GM12878 (cell line): ENCODE data around the gene ITGBL1. TPM values are rescaled to one million over a fixed set of nuclear protein-coding genes. Genes with fewer than 3 reads are reported as not detected.

Experiments used
- ATAC-seq: fragments of 200-7000 bp; cut with Tn5 transposase; 3 replicates; pipeline ENCODE4 v1.9.1; 2020; ENCODE audit warnings: mild to moderate bottlenecking, moderate library complexity
- BruUV-seq: library from RNA; stranded (reverse); fragments of 400-500 nt; replicated peaks from 2 replicates; lab custom pipeline; 2021; lab: Mats Ljungman, UMichigan
- CTCF ChIA-PET: fragments of 300-600 bp; sonication (Branson Sonifier 250); formaldehyde crosslinking; extraction: SDS; loops from one replicate; lab custom pipeline; 2021; ENCODE audit warnings: inconsistent platforms; lab: Yijun Ruan, JAX
- POLR2A ChIA-PET: fragments of 350-600 bp; formaldehyde crosslinking; extraction: SDS; loops from one replicate; lab custom pipeline; 2021; ENCODE audit warnings: inconsistent platforms; lab: Charles Lee
- RAD21 ChIA-PET: fragments of 300-600 bp; sonication (Branson Sonifier 250); formaldehyde crosslinking; loops from one replicate; lab custom pipeline; 2023; ENCODE audit warnings: antibody characterized with exemption; ENCODE audit not compliant: unreplicated experiment; lab: Charles Lee
- SMC1A ChIA-PET: fragments of 300-600 bp; sonication (Branson Sonifier 250); formaldehyde crosslinking; loops from one replicate; lab custom pipeline; 2023; ENCODE audit not compliant: unreplicated experiment, uncharacterized antibody; lab: Charles Lee
- DNase-seq: peaks from one replicate; pipeline ENCODE4 v3.0.0-alpha.2; 2011; ENCODE audit warnings: low read depth, low spot score
- FAIRE-seq: peaks from 3 replicates; lab custom pipeline; 2011; peaks lifted over from hg19 to GRCh38; lab: Jason Lieb, UNC
- H2AFZ ChIP-seq: 2 replicates; pipeline ENCODE4 v1.6.0; 2011; ENCODE audit warnings: low read depth, low read length, control low read depth; ENCODE audit not compliant: control insufficient read depth
- H3K27ac ChIP-seq: 2 replicates; pipeline ENCODE4 v1.5.1; 2011; ENCODE audit warnings: control low read depth; ENCODE audit not compliant: control insufficient read depth, insufficient read depth
- H3K27me3 ChIP-seq, 2 experiments: replicated peaks in 1 of 2; 2 replicates each; pipeline versions ENCODE4 v1.6.0 to v1.6.1; 2011; ENCODE audit warnings: low read length in 1 of 2; ENCODE audit not compliant: control insufficient read depth in 2 of 2, insufficient read depth in 2 of 2
- H3K36me3 ChIP-seq, 2 experiments: 2 replicates each; pipeline ENCODE4 v1.5.1; 2011; ENCODE audit warnings: low read length in 1 of 2; ENCODE audit not compliant: control insufficient read depth in 2 of 2, insufficient read depth in 2 of 2
- H3K4me1 ChIP-seq: 2 replicates; pipeline ENCODE4 v1.6.1; 2011; ENCODE audit warnings: mild to moderate bottlenecking, low read length, moderate library complexity, mixed read lengths; ENCODE audit not compliant: control insufficient read depth, insufficient read depth
- H3K4me2 ChIP-seq: 2 replicates; pipeline ENCODE4 v1.6.0; 2011; ENCODE audit warnings: control low read depth; ENCODE audit not compliant: control insufficient read depth, insufficient read depth
- H3K4me3 ChIP-seq: fragments of 200-600 bp; sonication (generic); 2 replicates; pipeline ENCODE4 v1.5.1; 2016
- H3K79me2 ChIP-seq: 2 replicates; pipeline ENCODE4 v1.6.0; 2011; ENCODE audit warnings: low read length; ENCODE audit not compliant: control insufficient read depth, insufficient read depth
- H3K9ac ChIP-seq: 2 replicates; pipeline ENCODE4 v1.8.0; 2011; ENCODE audit warnings: low read length, control low read depth, mixed read lengths; ENCODE audit not compliant: control insufficient read depth, insufficient read depth
- H3K9me3 ChIP-seq: replicated peaks from 3 replicates; pipeline ENCODE4 v1.5.1; 2011; ENCODE audit warnings: mild to moderate bottlenecking, low read length; ENCODE audit not compliant: control insufficient read depth, insufficient read depth
- H4K20me1 ChIP-seq: 2 replicates; pipeline ENCODE4 v1.6.0; 2011; ENCODE audit not compliant: control insufficient read depth, insufficient read depth
- CUX1 ChIP-seq: IDR thresholded peaks from 2 replicates; pipeline ENCODE4 v1.6.1; 2012; ENCODE audit warnings: improper control_type of control experiment, low read depth, low read length; ENCODE audit not compliant: insufficient replicate concordance
- EP300 ChIP-seq, 2 experiments: fragments of 150-350 bp in 1 of 2; IDR thresholded peaks; 2 replicates each; pipeline ENCODE4 v1.6.1; 2011 to 2012; ENCODE audit warnings: low read depth in 2 of 2, low read length in 2 of 2, borderline replicate concordance in 1 of 2, improper control_type of control experiment in 1 of 2, inconsistent platforms in 1 of 2; ENCODE audit not compliant: control insufficient read depth in 1 of 2
- HCFC1 ChIP-seq: fragments of 150-350 bp; IDR thresholded peaks from 2 replicates; pipeline ENCODE4 v1.6.1; 2014; ENCODE audit warnings: low read length
- HDAC2 ChIP-seq: fragments of 200-600 bp; sonication (generic); IDR thresholded peaks from 2 replicates; pipeline ENCODE4 v1.6.1; 2017
- KAT2A ChIP-seq: conservative IDR thresholded peaks from 2 replicates; pipeline ENCODE4 v1.6.1; 2011; ENCODE audit warnings: low read depth, low read length; ENCODE audit not compliant: control insufficient read depth
- MTA3 ChIP-seq: IDR thresholded peaks from 2 replicates; pipeline ENCODE4 v1.6.1; 2012; ENCODE audit warnings: low read length, inconsistent platforms, borderline replicate concordance
- MYC ChIP-seq: IDR thresholded peaks from 2 replicates; pipeline ENCODE4 v1.6.1; 2011; ENCODE audit warnings: mild to moderate bottlenecking, low read length, moderate library complexity, inconsistent platforms; ENCODE audit not compliant: insufficient read depth, insufficient replicate concordance, insufficient read length, severe bottlenecking
- NFXL1 ChIP-seq: fragments of 450-650 bp; IDR thresholded peaks from 2 replicates; pipeline ENCODE4 v1.6.1; 2017; ENCODE audit warnings: antibody characterized with exemption, mild to moderate bottlenecking, borderline replicate concordance
- NFYB ChIP-seq: IDR thresholded peaks from 2 replicates; pipeline ENCODE4 v1.6.1; 2011; ENCODE audit warnings: low read depth, mild to moderate bottlenecking, low read length, improper control_type of control experiment, moderate library complexity; ENCODE audit not compliant: insufficient read depth
- NR2C1 ChIP-seq: fragments of 450-650 bp; IDR thresholded peaks from 2 replicates; pipeline ENCODE4 v1.6.1; 2017; ENCODE audit warnings: antibody characterized with exemption, mild to moderate bottlenecking, moderate library complexity
- PAX5 ChIP-seq: IDR thresholded peaks from 2 replicates; pipeline ENCODE4 v1.6.1; 2011; ENCODE audit warnings: low read depth, low read length, borderline replicate concordance
- RBBP5 ChIP-seq: fragments of 200-600 bp; sonication (generic); conservative IDR thresholded peaks from 2 replicates; pipeline ENCODE4 v1.6.1; 2016
- RELA ChIP-seq: fragments of 450-650 bp; IDR thresholded peaks from 2 replicates; pipeline ENCODE4 v1.8.0; 2014; ENCODE audit warnings: borderline replicate concordance; ENCODE audit not compliant: partially characterized antibody
- SIN3A ChIP-seq: IDR thresholded peaks from 2 replicates; pipeline ENCODE4 v1.6.1; 2012; ENCODE audit warnings: low read depth, low read length, improper control_type of control experiment
- SMARCA5 ChIP-seq: fragments of 450-650 bp; IDR thresholded peaks from 2 replicates; pipeline ENCODE4 v1.6.1; 2017; ENCODE audit warnings: mild to moderate bottlenecking
- SREBF2 ChIP-seq: IDR thresholded peaks from 2 replicates; pipeline ENCODE4 v1.6.1; 2012; ENCODE audit warnings: mild to moderate bottlenecking, low read length
- USF1 ChIP-seq: IDR thresholded peaks from 2 replicates; pipeline ENCODE4 v1.6.1; 2011; ENCODE audit warnings: borderline replicate concordance, low read depth, mild to moderate bottlenecking, moderate library complexity, mixed read lengths, low read length; ENCODE audit not compliant: insufficient read depth; ENCODE audit errors: extremely low read length
- YY1 ChIP-seq: IDR thresholded peaks from 2 replicates; pipeline ENCODE4 v1.6.1; 2011; ENCODE audit warnings: low read depth, mild to moderate bottlenecking, low read length
- WGBS: methylation state at CpG from one replicate; pipeline ENCODE4 v1.1.6; 2016; ENCODE audit warnings: low lambda C conversion rate; ENCODE audit not compliant: insufficient replicate concordance, insufficient coverage; ENCODE audit errors: missing lambda C conversion rate; 5-methylcytosine and 5-hydroxymethylcytosine counted together
- in situ Hi-C: fragments of 300-500 bp; cut with MboI; formaldehyde crosslinking; loops from 9 replicates; pipeline ENCODE4 v1.14.3; 2018; ENCODE audit warnings: mixed read lengths
- intact Hi-C: fragments of 100-400 bp; cut with micrococcal nuclease; formaldehyde crosslinking; loops from one replicate; pipeline ENCODE4 v1.14.2; 2022; ENCODE audit not compliant: unreplicated experiment
- polyA plus RNA-seq, 11 experiments: library from polyadenylated mRNA; depleted of rRNA in 4 of 11; unstranded in 6 of 11; stranded (reverse) in 5 of 11; fragments of >200 nt; fragmentation: Nextera tagmentation in 4 of 11; fragmentation: Illumina TruSeq in 1 of 11; extraction: Ambion mirVana in 4 of 11; extraction: Trizol in 1 of 11; gene quantifications; 1 replicate in 1 of 11; 2 replicates in 10 of 11; pipeline versions ENCODE4 v1.2.1 to v1.2.3, GENCODE V29; 2011 to 2016; ENCODE audit warnings: inconsistent platforms in 2 of 11, missing spikeins in 2 of 11, low read depth in 1 of 11
- total RNA-seq, 4 experiments: library from RNA; depleted of rRNA in 3 of 4; stranded (reverse); fragments of >200 nt in 3 of 4; fragmentation: Illumina TruSeq in 1 of 4; extraction: Trizol in 1 of 4; gene quantifications; 2 replicates each; pipeline versions ENCODE4 v1.2.1 to v1.2.3, GENCODE V29; 2013 to 2021

Gene ITGBL1
- total and polyA plus RNA-seq, 10 of the 15 experiments (the other 5 are each of a cell fraction or from before 2014, with no cell fraction given): 0.17 to 2.8 (median 0.28) TPM; not detected in 3

GRCh38 chr13:101514100-101514499 is 61.6 kb downstream of the ITGBL1 start:
- BruUV-seq: no TSS peak
- intact Hi-C loops: loop anchor here (1.0 to 10.0 kb wide), 3 partner anchors 243 to 411 kb away; no protein-coding TSS in a partner anchor
- 4% methylated on average over 1 of the region's 1 CpG for WGBS

More at GRCh38 chr13:101514100-101514499, 61.6 kb downstream of the ITGBL1 start:
- FAIRE-seq (no peak), ATAC-seq (no peak), DNase-seq (no peak)
- no peak overlapping the region for H3K27ac ChIP-seq
- H3K36me3 ChIP-seq: no peaks in the 10 kb centered on the region
- ChIA-PET CTCF (interaction anchor here (0.8 to 8.3 kb wide), 10 partner anchors 10 to 1042 kb away, joined by 3 to 117 read pairs (median 4); no protein-coding TSS in a partner anchor), SMC1A (interaction anchor here (0.7 to 5.2 kb wide), 8 partner anchors 8 to 1042 kb away, joined by 3 to 86 read pairs (median 3); no protein-coding TSS in a partner anchor), RAD21 (interaction anchor here (0.6 to 3.8 kb wide), 6 partner anchors 93 to 1042 kb away, joined by 3 to 55 read pairs (median 3); no protein-coding TSS in a partner anchor), POLR2A (no interaction called here)
- H3K4me3 ChIP-seq: no peak overlapping the region
- H3K79me2 ChIP-seq: no peaks in the 10 kb centered on the region
- H3K4me1 ChIP-seq: no peaks in the 10 kb centered on the region
- no peak overlapping the region for H3K4me2 ChIP-seq
- no peaks in the 10 kb centered on the region for H4K20me1 ChIP-seq
- H2AFZ ChIP-seq: no peak overlapping the region
- H3K9ac ChIP-seq: no peak overlapping the region
- no peaks in the 10 kb centered on the region for H3K9me3 ChIP-seq
- in situ Hi-C loops: no loop called here
- H3K27me3 ChIP-seq: no peaks in the 10 kb centered on the region
- TF ChIP-seq SREBF2: no peak
- no peak for TF ChIP-seq SIN3A
- no peak for TF ChIP-seq RELA
- no peak for TF ChIP-seq PAX5
- no peak for TF ChIP-seq NFYB
- no peak for TF ChIP-seq EP300 (IDR thresholded peaks at IDR 0.05; ENCODE audit: borderline replicate concordance in 1 of 2, control insufficient read depth in 1 of 2, low read depth in 2 of 2, low read length in 2 of 2)
- TF ChIP-seq RBBP5: no peak
- TF ChIP-seq MTA3: no peak
- no peak for TF ChIP-seq HCFC1
- TF ChIP-seq SMARCA5: no peak
- no peak for TF ChIP-seq NR2C1
- TF ChIP-seq KAT2A: no peak
- TF ChIP-seq MYC: no peak
- TF ChIP-seq CUX1: no peak
- TF ChIP-seq NFXL1: no peak
- no peak for TF ChIP-seq YY1
- no peak for TF ChIP-seq USF1
- TF ChIP-seq HDAC2: no peak
